GM18498 (cell line): ENCODE measurements around the gene LOXL3.

Experiments
- ATAC-seq: cut with Tn5 transposase; IDR thresholded peaks from one replicate; pipeline ENCODE4 v1.9.1; 2021; ENCODE audit warnings: mild to moderate bottlenecking, moderate library complexity; ENCODE audit not compliant: unreplicated experiment

Gene LOXL3

DNA sequence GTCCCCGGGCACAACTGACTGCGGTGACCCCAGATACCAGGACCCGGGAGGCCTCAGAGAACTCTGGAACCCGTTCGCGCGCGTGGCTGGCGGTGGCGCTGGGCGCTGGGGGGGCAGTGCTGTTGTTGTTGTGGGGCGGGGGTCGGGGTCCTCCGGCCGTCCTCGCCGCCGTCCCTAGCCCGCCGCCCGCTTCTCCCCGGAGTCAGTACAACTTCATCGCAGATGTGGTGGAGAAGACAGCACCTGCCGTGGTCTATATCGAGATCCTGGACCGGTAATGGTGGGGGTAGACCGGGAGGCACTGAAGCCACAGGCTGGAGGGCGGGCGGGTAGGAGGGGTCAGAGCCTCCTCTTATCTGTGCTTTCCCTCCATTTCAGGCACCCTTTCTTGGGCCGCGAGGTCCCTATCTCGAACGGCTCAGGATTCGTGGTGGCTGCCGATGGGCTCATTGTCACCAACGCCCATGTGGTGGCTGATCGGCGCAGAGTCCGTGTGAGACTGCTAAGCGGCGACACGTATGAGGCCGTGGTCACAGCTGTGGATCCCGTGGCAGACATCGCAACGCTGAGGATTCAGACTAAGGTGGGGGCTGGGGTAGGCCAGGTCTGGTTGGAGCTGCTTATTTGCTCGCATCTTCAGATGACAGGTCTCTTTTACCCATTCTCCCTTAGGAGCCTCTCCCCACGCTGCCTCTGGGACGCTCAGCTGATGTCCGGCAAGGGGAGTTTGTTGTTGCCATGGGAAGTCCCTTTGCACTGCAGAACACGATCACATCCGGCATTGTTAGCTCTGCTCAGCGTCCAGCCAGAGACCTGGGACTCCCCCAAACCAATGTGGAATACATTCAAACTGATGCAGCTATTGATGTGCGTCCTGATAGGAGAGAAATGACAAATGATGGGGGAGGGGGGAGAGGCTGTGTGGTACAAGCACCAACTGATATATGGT, 23.2 kb downstream of the LOXL3 start:
- peak; percentile 31 for ATAC-seq

DNA sequence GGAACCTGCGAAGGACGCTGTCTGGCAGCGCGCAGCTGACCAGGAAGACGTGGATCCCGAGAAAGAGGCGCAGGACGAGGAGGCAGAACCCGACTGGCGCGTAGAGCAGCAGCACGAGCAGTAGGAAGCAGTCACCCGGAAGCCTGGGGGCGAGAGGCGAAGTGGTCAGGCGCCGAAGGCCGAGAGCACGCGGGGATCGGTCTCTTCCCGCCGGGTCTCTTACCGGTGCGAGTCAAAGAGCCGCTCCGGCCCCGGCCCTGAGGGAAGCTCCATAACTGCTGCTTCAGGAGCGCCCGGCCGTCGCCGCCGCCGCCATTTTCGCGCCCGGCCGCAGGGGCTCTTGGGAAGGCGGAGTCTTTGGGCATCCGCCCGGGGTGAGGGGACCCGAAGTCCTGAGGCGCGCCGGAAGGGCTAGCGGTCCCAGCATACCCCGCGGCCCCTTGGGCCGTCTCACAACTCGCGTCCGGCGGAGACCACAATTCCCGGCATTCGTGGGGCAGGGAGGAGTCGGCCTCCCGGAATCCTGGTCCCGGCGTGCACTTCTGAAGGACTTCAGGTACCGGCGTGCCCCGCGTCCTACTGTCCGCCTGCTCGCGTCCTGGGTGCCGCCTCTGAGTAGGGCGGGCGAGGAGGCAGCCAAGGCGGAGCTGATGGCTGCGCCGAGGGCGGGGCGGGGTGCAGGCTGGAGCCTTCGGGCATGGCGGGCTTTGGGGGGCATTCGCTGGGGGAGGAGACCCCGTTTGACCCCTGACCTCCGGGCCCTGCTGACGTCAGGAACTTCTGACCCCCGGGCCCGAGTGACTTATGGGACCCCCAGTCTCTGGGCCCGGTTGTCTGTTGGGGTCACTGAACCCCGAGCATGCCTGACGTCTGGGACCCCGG, 24.1 kb downstream of the LOXL3 start, which contains the start of the genes AUP1 and HTRA2:
TSS of gene AUP1 (minus strand) at position 350 of the 882 bp plus-strand sequence. CDS start at position 273, 77 bp downstream.
TSS of gene HTRA2 (plus strand) at position 577 of the 882 bp plus-strand sequence. CDS start at position 651, 74 bp downstream.
- ATAC-seq = peak; percentile 80

DNA sequence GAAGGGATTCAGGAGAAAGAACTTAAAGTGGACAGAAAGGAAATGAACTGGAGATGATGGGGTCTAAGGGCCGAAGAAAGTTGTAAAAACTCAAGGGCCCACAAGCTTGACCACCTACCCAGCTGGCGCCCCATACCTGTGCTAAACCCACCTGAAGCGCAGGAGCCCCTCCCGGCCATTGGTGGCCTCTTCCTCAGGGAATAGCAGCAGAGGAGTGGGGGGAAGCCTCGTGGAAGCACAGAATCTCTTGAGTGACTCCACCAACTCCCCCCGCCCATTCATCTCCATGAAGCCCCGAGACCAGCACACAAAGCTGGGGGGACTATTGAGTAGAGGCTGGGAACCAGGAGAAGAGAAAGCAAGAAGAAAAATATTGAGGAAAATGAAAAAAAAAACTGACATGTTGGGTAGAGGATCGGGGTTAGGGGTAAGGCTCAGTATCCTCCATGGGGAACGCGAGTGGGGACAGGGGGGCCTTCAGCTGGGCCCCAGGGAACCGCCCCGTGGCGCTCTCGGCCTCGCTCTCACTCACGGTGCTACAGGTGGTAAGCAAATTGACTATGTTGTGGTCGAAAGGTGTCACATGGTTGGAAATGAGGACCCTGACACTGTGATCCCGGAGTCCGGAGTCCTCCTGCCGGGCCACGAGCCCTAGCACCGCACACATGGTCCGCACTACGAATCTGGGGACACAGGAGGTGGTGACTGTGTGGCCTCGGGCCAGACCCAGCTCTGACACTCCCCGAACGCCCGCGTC, 25.0 kb downstream of the LOXL3 start:
- ATAC-seq = peak; percentile 8

DNA sequence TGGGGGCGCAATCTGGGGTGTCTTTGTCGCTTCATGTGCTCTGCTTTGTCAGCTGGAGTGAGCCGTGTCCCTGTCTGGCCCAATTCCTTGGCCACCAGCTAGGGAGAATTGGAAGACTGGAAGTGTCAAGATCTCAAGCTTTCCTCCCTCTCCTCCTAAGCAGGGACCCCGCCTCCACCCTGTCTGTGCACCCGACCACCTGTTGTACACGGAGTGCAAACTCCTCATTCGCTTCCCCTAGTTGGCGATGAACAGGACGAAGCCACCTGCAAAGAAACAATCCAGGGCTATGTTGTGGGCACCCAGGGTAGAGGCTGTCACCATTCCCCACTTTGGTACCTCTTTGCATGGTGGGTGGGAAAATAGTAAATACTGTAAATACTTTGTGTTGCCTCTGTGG, 26.0 kb downstream of the LOXL3 start:
- ATAC-seq = no peak

DNA sequence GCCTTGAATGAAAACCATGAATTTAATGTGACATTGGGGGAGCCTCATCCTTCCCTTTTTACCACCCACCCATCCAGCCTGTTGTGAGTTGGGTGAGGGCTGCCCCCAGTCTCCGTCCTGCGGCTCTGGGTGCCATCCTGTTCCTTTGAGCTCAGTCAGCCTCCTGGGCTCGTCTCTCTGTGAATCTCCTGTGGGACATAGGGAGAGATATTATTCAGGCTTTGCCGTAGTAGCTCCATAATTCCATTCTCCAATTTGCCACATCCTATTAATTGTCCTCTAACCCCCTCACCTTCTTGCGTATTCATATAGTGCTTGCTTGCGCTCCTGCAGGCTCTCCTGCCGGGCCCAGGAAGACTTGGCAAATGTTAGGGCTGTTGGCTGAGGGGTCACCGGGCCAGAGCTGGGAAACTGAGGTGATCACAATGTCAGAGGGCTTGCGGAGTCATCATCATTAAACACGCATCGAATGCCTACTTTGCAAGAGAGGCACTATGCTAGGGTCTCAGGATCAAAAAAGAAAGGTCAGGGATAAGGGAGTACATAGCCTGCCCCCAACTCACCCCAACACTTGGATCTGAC, 27.0 kb downstream of the LOXL3 start:
- ATAC-seq = no peak

DNA sequence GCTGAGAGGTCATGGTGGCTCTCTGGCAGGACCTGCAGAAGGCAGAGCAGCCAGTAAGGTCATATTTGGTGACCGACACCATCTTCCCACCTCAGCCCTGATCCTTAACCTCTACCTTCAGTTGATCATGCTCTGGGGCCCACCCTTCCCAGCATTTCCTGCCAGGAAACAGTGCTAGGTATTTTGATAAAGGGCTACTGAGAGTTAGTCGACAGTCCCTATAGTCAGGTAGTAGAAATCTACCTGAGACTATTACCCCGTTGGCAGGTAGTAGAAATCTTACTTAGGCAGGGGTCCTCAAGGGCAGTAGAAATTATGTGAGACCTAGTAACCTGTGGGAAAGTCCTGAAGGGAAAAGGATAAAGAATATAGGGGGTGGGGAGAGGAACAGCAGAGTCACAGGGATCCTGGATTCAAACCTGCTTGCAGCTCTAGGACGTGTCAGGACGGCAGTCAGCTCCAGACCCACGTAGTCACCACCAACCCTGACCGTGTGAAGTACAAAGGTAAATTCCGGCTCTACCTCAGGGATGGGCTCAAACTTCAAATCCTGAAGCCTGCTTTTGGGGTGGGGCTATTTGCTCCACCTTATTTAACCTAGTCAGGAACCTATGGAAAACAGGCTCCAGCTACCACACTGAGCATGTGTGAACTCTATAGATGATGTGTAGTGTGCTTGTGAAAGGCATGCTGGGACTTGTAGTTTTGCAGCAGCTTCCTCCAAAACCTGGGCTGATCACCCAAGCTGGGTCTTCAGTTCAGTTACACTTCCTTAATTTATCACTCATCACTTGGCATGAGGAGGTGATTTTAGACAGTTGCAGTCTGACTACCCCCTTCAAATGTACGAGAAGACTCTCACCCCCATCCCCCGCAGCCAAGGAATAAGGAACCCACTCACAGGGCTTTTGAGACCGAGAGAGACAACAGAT, 27.8 kb downstream of the LOXL3 start, which contains the start of gene DQX1:
TSS of gene DQX1 (minus strand) at position 515 of the 932 bp plus-strand sequence. CDS start at position 13, 502 bp downstream.
- ATAC-seq = no peak

DNA sequence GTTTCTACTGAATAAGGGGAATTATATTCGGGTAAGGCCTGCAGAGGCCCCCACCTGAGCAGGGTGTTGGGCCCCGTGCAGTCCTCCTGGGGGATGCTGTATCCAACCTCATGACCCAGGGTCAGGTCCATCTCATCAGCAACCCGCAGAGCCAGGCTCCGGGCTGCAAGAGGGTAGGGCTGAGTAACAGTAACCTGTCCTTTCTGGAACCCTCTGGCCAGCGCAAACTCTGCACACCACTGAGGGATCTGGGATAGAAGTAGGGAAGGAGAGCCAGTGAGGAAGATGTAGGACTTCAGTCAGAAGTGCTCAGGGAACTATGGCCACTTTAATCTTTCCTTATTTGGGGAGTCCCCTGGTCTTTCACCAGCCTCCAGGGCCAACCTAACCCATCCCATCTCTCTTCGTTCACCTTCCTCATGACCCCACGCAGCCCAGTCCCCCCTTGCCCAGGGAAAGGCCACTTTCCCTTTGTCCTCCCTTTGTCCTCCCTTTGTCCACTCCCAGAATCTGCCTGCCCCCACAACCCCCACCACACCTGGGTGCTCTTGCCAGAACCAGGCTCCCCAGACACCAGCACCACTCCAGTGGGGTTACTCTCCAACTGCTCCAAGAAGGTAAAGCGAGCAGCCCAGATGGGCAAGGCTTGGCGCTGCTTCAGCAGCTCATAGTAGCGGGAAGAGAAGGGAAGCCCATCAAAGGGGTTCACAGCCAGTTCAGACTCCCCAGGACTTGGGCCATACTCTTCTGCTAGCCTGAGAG, 28.6 kb downstream of the LOXL3 start:
- ATAC-seq = no peak

DNA sequence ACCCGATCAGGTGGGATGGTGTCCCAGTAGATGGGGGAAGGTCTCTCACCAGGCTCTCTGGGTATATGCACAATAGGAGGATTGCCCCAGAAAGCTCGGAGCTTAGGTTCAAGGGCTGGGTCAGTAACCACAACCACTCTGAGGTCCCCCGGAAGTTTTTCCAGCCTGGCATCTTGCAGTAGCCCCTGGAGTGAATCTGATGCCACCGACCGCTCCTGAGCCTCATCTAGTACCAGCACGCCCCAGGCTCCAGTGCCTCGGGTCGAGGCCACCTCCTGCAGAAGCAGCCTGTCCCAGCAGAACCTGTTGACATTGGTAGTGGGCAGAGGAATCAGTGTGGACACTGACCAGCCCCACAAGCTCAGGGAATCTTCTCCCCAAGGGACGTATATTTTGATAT, 29.7 kb downstream of the LOXL3 start:
- ATAC-seq = no peak

DNA sequence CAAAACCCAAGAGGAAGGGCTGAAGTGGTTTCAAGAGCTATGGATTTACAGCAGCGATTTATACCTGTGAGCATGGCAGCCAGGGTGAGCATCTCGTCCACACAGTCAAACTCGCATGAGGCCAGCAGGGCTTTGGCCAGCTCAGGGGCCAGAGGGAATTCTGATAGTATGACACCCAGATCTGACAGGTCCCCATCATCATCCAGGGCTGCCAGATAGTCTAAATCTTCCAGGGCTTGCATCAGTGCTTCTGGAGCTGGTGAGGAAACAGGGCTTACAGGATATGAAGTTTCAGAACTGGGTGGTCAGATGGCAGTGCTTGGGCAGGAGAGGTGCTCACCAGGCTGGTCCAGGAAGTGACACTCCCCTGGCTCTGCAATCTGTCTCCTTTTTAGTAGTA, 31.2 kb downstream of the LOXL3 start:
- no peak for ATAC-seq

DNA sequence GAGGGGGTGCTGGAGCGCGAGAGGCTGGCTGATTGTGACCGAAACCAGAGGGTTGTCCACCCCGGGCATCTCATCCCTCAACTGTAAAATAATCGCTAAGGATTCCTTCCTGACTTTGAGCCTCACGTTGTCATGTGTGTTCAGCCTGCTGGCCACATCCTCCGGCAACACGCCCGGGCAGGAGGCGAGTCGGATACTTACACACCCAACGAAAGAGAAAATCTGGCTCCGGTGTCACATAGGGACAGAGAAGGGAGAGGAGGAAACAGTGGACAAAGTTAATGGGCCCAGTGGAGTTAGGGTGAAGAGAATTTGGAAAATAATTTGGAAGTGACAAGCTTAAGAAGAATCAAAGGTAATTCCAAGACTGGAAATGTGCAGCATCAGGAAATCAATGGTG, 37.1 kb downstream of the LOXL3 start:
- no peak for ATAC-seq

DNA sequence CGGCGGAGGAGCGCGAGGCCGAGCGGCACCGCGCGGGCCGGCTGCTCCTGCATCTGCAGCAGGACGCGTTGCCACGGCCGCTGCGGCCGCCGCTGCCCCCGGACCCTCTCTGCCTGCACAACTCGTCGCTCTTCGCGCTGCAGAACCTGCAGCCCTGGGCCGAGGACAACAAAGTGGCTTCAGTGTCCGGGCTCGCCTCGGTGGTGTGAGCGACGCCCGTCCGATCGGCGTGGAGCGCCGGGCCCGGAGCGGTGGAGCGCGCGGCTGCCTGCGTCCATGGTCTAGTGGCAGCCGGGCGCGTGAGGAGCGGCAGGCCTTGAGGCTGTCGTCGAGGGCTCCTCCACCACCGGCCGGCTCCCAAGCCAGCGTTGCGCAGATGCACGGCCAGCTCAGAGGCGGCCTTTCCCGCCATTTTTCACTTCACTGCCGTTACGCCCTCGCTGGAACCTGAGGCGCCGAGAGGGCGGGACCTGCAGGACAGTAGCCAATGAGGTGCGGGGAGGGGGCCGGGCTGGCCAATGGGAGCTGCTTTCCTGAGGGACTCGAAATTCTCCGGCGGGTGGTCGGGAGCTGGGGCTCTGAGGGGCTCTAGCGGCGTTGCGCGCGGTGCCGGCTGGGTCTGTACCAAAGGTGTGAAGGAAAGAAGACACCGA, 37.6 kb downstream of the LOXL3 start:
- ATAC-seq = peak; percentile 74

DNA sequence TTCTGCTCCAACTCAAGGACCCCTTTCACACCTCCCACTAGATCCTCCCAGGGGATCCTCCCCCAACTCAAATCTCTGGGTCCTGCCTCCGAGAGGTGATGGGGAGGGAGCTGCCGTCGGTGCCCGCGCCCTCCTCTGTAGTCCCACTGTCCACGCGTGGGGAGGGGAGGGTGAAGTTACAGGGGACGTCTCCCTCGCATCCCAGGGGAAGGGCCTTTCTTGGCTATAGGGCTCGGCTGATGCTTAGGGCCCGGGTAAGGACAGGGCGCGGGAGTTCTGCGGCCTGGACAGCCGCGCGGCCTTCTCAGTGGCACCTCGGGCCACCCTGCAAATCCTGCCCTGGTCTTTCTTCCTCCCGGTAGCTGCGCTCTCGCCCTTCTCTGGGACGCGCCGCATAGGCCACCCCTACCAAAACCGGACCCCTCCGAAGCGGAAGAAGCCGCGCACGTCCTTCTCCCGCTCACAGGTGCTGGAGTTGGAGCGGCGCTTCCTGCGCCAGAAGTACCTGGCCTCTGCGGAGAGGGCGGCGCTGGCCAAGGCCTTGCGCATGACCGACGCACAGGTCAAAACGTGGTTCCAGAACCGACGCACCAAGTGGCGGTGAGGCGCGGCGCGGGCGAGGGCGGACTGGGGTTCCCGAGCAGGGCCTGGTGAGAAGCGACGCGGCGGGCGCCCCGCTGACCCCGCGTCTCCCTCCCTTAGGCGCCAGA, 38.3 kb downstream of the LOXL3 start:
- ATAC-seq = peak; percentile 29

DNA sequence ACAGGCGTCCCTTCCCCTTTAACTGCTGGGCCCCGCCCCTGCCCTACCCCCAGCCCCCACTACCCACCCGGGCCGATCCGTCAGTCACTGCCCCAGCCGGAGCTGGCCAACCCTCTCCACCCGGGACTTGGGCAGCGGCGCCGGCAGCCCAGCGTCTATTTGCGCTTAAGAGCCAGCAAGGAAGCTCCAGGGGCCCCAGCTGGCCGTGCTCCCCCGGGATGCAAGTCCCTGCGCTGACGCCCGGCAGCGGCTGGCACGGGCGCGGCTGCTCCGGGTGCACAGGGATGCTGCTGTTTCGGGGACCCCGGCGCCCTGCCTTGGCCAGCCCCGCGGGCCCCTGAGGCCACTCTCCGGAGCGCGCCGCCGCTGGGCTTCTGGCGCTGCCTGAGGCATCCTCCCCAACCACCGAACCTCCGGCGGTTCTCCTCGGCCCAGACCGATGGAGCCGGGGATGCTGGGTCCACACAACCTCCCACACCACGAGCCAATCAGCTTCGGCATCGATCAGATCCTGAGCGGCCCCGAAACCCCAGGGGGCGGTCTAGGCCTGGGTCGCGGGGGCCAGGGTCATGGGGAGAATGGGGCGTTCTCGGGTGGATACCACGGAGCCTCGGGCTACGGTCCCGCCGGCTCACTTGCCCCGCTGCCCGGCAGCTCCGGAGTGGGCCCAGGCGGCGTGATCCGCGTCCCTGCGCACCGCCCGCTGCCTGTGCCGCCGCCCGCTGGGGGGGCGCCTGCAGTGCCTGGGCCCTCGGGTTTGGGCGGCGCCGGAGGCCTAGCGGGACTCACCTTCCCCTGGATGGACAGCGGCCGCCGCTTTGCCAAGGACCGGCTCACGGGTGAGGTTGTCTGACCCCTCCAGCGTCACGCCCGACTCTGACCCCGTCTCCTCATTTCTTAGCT, 39.1 kb downstream of the LOXL3 start, which contains the start of gene TLX2:
TSS of gene TLX2 (plus strand) at position 83 of the 903 bp plus-strand sequence. CDS start at position 440, 357 bp downstream.
- no peak for ATAC-seq

DNA sequence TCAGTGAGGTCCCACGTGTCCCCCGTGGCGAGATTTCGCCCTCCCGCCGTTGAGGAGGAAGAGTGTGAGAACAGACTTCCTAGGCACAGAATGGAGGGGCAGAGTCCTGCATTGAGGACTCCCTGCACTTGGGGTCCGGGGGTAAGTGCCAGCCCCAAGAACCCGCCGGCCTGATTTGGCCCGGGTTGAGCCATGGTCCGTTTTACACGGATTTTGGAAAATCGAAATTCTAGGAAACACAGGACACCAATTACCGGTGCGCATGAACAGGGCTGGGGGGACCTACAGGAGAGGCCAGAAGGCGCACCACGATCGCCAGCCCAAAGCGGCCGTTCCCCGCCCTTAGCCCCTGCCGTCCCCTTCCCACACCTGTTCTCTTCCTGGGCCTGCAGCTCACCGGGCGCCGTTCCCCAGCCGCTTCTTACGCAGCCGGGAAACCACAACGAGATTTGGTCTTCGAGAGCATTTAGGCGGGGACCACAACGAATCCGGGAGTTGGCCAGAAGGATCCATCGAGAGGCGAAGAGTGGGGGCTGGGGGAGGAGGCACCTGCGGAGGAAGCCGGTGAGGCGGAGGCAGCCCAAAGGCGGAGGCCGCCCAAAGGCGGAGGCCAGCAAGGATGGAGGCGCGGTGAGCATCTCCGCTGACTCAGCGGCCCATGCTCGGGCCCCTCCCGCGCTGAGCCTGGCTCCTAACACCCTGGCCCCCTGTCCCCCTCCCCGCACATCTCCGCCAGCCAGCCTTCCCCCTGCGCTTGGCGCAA, 40.0 kb downstream of the LOXL3 start:
- no peak for ATAC-seq
